H1 (cell line): ENCODE measurements around the gene ACACA. TPM values are rescaled to one million over a fixed set of nuclear protein-coding genes. Genes with fewer than 3 reads are reported as not detected.

Source experiments
- CTCF ChIA-PET: fragments of 300-600 bp; sonication (Branson Sonifier 250); formaldehyde crosslinking; loops from one replicate; lab custom pipeline; 2021; ENCODE audit not compliant: partially characterized antibody; lab: Charles Lee
- POLR2A ChIA-PET: fragments of 300-600 bp; sonication (Branson Sonifier 250); formaldehyde crosslinking; loops from one replicate; lab custom pipeline; 2021; ENCODE audit warnings: inconsistent platforms; ENCODE audit not compliant: partially characterized antibody; lab: Charles Lee
- DNase-seq, 2 experiments: peaks; one replicate each; pipeline versions ENCODE4 v3.0.0 to v3.0.0-alpha.2; 2010 to 2022; ENCODE audit warnings: low spot score in 2 of 2, low read depth in 1 of 2, mixed read lengths in 1 of 2
- FAIRE-seq: peaks from 2 replicates; lab custom pipeline; 2011; peaks lifted over from hg19 to GRCh38; lab: Jason Lieb, UNC
- H2AFZ ChIP-seq: 2 replicates; pipeline ENCODE4 v1.8.1; 2012; ENCODE audit warnings: low read length, inconsistent platforms
- H2AK5ac ChIP-seq: 2 replicates; pipeline ENCODE4 v1.6.1; 2013; ENCODE audit warnings: low read depth, low read length
- H2BK120ac ChIP-seq: replicated peaks from 2 replicates; pipeline ENCODE3; 2013; ENCODE audit warnings: low read depth, low read length, inconsistent platforms
- H2BK12ac ChIP-seq: 2 replicates; pipeline ENCODE4 v1.6.1; 2013; ENCODE audit warnings: low read depth, low read length
- H2BK15ac ChIP-seq: 2 replicates; pipeline ENCODE4 v1.6.1; 2013; ENCODE audit warnings: low read length
- H2BK20ac ChIP-seq: 2 replicates; pipeline ENCODE4 v1.6.1; 2013; ENCODE audit warnings: low read length
- H2BK5ac ChIP-seq: 2 replicates; pipeline ENCODE4 v1.6.1; 2013; ENCODE audit warnings: low read depth, low read length
- H3K14ac ChIP-seq: 2 replicates; pipeline ENCODE4 v1.6.1; 2013; ENCODE audit warnings: inconsistent platforms; ENCODE audit not compliant: insufficient read length
- H3K18ac ChIP-seq: 2 replicates; pipeline ENCODE4 v1.6.1; 2013; ENCODE audit warnings: low read length; ENCODE audit errors: extremely low read depth
- H3K23ac ChIP-seq: 2 replicates; pipeline ENCODE4 v1.6.1; 2013; ENCODE audit warnings: inconsistent platforms; ENCODE audit not compliant: insufficient read length
- H3K23me2 ChIP-seq: 2 replicates; pipeline ENCODE4 v1.6.1; 2013; ENCODE audit warnings: low read depth, low read length
- H3K27ac ChIP-seq: 2 replicates; pipeline ENCODE4 v1.6.1; 2011; ENCODE audit warnings: low read depth, low read length, inconsistent platforms
- H3K27me3 ChIP-seq, 4 experiments: replicated peaks in 1 of 4; 1 replicate in 1 of 4; 2 replicates in 3 of 4; pipeline versions ENCODE4 v1.6.1 to v1.8.1; 2011 to 2013; ENCODE audit warnings: low read length in 3 of 4, mild to moderate bottlenecking in 3 of 4, inconsistent platforms in 2 of 4, mixed read lengths in 2 of 4, moderate library complexity in 1 of 4; ENCODE audit not compliant: control insufficient read depth in 3 of 4, insufficient read depth in 3 of 4; ENCODE audit errors: extremely low read depth in 1 of 4
- H3K36me3 ChIP-seq, 4 experiments: 2 replicates each; pipeline versions ENCODE4 v1.6.1 to v1.8.1; 2011 to 2013; ENCODE audit warnings: mild to moderate bottlenecking in 4 of 4, low read length in 3 of 4, moderate library complexity in 2 of 4, control low read depth in 1 of 4, inconsistent platforms in 1 of 4; ENCODE audit not compliant: insufficient read depth in 4 of 4, control insufficient read depth in 2 of 4
- H3K4ac ChIP-seq: replicated peaks from 2 replicates; pipeline ENCODE3; 2013; ENCODE audit warnings: low read length, low read depth, mixed read lengths, inconsistent platforms; ENCODE audit not compliant: insufficient read length
- H3K4me1 ChIP-seq, 4 experiments: replicated peaks in 1 of 4; 1 replicate in 1 of 4; 2 replicates in 3 of 4; pipeline versions ENCODE4 v1.6.1 to v1.8.1; 2011 to 2013; ENCODE audit warnings: low read length in 3 of 4, inconsistent platforms in 2 of 4, mixed read lengths in 1 of 4; ENCODE audit not compliant: insufficient read depth in 4 of 4, control insufficient read depth in 3 of 4
- H3K4me2 ChIP-seq, 2 experiments: 2 replicates each; pipeline versions ENCODE4 v1.6.1 to v1.8.1; 2011 to 2013; ENCODE audit warnings: low read depth in 2 of 2, low read length in 2 of 2, control low read depth in 1 of 2, inconsistent platforms in 1 of 2, mild to moderate bottlenecking in 1 of 2; ENCODE audit not compliant: insufficient read depth in 1 of 2
- H3K4me3 ChIP-seq, 4 experiments: fragments of 200-600, 300-600 bp in 1 of 4; sonication (generic), shearing (Covaris generic), sonication (Bioruptor Twin) in 1 of 4; 2 replicates each; pipeline versions ENCODE4 v1.5.1 to v1.8.1; 2011 to 2016; ENCODE audit warnings: low read length in 4 of 4, low read depth in 3 of 4, control low read depth in 2 of 4, inconsistent platforms in 2 of 4, mild to moderate bottlenecking in 2 of 4, mixed read lengths in 1 of 4, moderate library complexity in 1 of 4; ENCODE audit not compliant: insufficient read depth in 2 of 4; ENCODE audit errors: extremely low read depth in 1 of 4
- H3K56ac ChIP-seq: replicated peaks from 2 replicates; pipeline ENCODE3; 2013; ENCODE audit warnings: low read depth, mild to moderate bottlenecking, mixed read lengths, low read length, inconsistent platforms; ENCODE audit not compliant: insufficient read length
- H3K79me1 ChIP-seq: 2 replicates; pipeline ENCODE4 v1.6.1; 2013; ENCODE audit warnings: low read depth, low read length, control low read depth
- H3K79me2 ChIP-seq, 2 experiments: 2 replicates each; pipeline versions ENCODE4 v1.6.1 to v1.8.1; 2012 to 2013; ENCODE audit warnings: low read length in 2 of 2, mild to moderate bottlenecking in 2 of 2, inconsistent platforms in 1 of 2; ENCODE audit not compliant: insufficient read depth in 2 of 2, control insufficient read depth in 1 of 2
- H3K9ac ChIP-seq, 4 experiments: replicated peaks in 1 of 4; 1 replicate in 1 of 4; 2 replicates in 3 of 4; pipeline versions ENCODE4 v1.6.1 to v1.8.1; 2011 to 2013; ENCODE audit warnings: low read depth in 3 of 4, low read length in 3 of 4, control low read depth in 2 of 4, mild to moderate bottlenecking in 2 of 4, moderate library complexity in 2 of 4, inconsistent platforms in 1 of 4; ENCODE audit errors: extremely low read depth in 1 of 4
- H3K9me3 ChIP-seq, 2 experiments: 2 replicates each; pipeline versions ENCODE4 v1.6.1 to v1.8.1; 2012 to 2013; ENCODE audit warnings: mild to moderate bottlenecking in 2 of 2, moderate library complexity in 2 of 2, control low read depth in 1 of 2, inconsistent platforms in 1 of 2, low read depth in 1 of 2, low read length in 1 of 2, mixed read lengths in 1 of 2; ENCODE audit not compliant: insufficient read depth in 2 of 2
- H4K20me1 ChIP-seq, 2 experiments: replicated peaks in 1 of 2; 2 replicates each; pipeline versions ENCODE3 to v1.8.1; 2011 to 2013; ENCODE audit warnings: inconsistent platforms in 2 of 2, low read length in 2 of 2, mild to moderate bottlenecking in 1 of 2; ENCODE audit not compliant: insufficient read depth in 2 of 2, control insufficient read depth in 1 of 2
- H4K5ac ChIP-seq: 2 replicates; pipeline ENCODE4 v1.6.1; 2013; ENCODE audit warnings: low read length, low read depth, mixed read lengths, inconsistent platforms; ENCODE audit not compliant: insufficient read length
- H4K8ac ChIP-seq: 2 replicates; pipeline ENCODE4 v1.8.0; 2013; ENCODE audit warnings: mild to moderate bottlenecking, moderate library complexity, low read length, inconsistent platforms; ENCODE audit not compliant: insufficient read depth; ENCODE audit errors: extremely low read depth
- H4K91ac ChIP-seq: replicated peaks from 2 replicates; pipeline ENCODE3; 2013; ENCODE audit warnings: low read length, mixed read lengths, inconsistent platforms; ENCODE audit not compliant: insufficient read length
- CHD2 ChIP-seq: IDR thresholded peaks from 2 replicates; pipeline ENCODE4 v1.6.1; 2012; ENCODE audit warnings: low read length, improper control_type of control experiment
- HDAC2 ChIP-seq, 2 experiments: fragments of 300-600 bp in 1 of 2; sonication (generic) in 1 of 2; IDR thresholded peaks; 2 replicates each; pipeline ENCODE4 v1.6.1; 2011 to 2012; ENCODE audit warnings: low read depth in 2 of 2, low read length in 2 of 2, mild to moderate bottlenecking in 2 of 2, moderate library complexity in 2 of 2, borderline replicate concordance in 1 of 2, inconsistent platforms in 1 of 2
- NRF1 ChIP-seq: IDR thresholded peaks from 2 replicates; pipeline ENCODE4 v1.6.1; 2011; ENCODE audit warnings: mild to moderate bottlenecking, low read depth, low read length, improper control_type of control experiment
- RAD21 ChIP-seq, 2 experiments: IDR thresholded peaks in 1 of 2; conservative IDR thresholded peaks in 1 of 2; 2 replicates each; pipeline ENCODE4 v1.6.1; 2011; ENCODE audit warnings: low read depth in 2 of 2, low read length in 2 of 2, improper control_type of control experiment in 1 of 2, inconsistent platforms in 1 of 2, mild to moderate bottlenecking in 1 of 2, moderate library complexity in 1 of 2
- YY1 ChIP-seq: IDR thresholded peaks from 2 replicates; pipeline ENCODE4 v1.6.1; 2011; ENCODE audit warnings: low read depth, mild to moderate bottlenecking, low read length
- WGBS, 2 experiments: shearing (Covaris generic) in 1 of 2; methylation state at CpG; one replicate each; pipeline versions ENCODE4 v1.1.6 to v1.1.7; 2013 to 2015; ENCODE audit warnings: low lambda C conversion rate in 2 of 2, mixed read lengths in 2 of 2, inconsistent platforms in 1 of 2, low coverage in 1 of 2, missing lambda C conversion rate in 1 of 2; ENCODE audit not compliant: insufficient replicate concordance in 2 of 2, insufficient coverage in 1 of 2, insufficient read length in 1 of 2; ENCODE audit errors: extremely low coverage in 1 of 2, missing lambda C conversion rate in 1 of 2; 5-methylcytosine and 5-hydroxymethylcytosine counted together
- polyA plus RNA-seq, 7 experiments: library from polyadenylated mRNA; depleted of rRNA in 3 of 7; stranded (reverse) in 5 of 7; unstranded in 2 of 7; fragments of >200 nt in 5 of 7; fragments of 200-250 nt in 2 of 7; gene quantifications; 1 replicate in 5 of 7; 2 replicates in 1 of 7; 4 replicates in 1 of 7; pipeline versions ENCODE4 v1.2.1 to v1.2.3, GENCODE V29; 2011 to 2013; ENCODE audit warnings: missing spikeins in 2 of 7, mixed read lengths in 2 of 7
- total RNA-seq: library from RNA; stranded (reverse); fragmentation: NEBNext Ultra II Directional; extraction: Animal tissue kit (Norgen Biotek cat#: 25700); gene quantifications from 2 replicates; pipeline ENCODE4 v1.2.1, GENCODE V29; 2021

The ACACA gene
- total and polyA plus RNA-seq, 2 of the 8 experiments (the other 6 are each of a cell fraction or from before 2014, with no cell fraction given) = 74.0 to 160 TPM

- Histone ChIP-seq H2BK5ac (no peak overlapping the region), H2BK20ac (no peak overlapping the region), H3K4me1 (no peaks in the 10 kb centered on the region), H3K27me3 (no peaks in the 10 kb centered on the region), H4K20me1 (no peaks in the 10 kb centered on the region), H3K23ac (no peak overlapping the region), H3K36me3 (peaks cover 8 to 77% (median 56%) of the 10 kb centered on the region in 4 experiments; a peak in 7 of 8 replicates), H2BK15ac (no peak overlapping the region), H3K9me3 (no peaks in the 10 kb centered on the region), H2BK12ac (no peak overlapping the region), H3K27ac (no peak overlapping the region), H3K56ac (no peak overlapping the region), H3K4me3 (no peak overlapping the region)
- no peak for FAIRE-seq
- DNase-seq = no peak
- TF ChIP-seq CHD2 (no peak), HDAC2 (IDR thresholded peaks at IDR 0.05; ENCODE audit: borderline replicate concordance in 1 of 2, low read depth in 2 of 2, low read length in 2 of 2) (no peak), YY1 (no peak), NRF1 (no peak), RAD21 (IDR thresholded peaks at IDR 0.05 in 1 of 2, conservative IDR thresholded peaks at IDR 0.05 in 1 of 2; ENCODE audit: low read depth in 2 of 2, low read length in 2 of 2) (no peak)
- TF ChIP-seq, all 59 proteins: peak for 0
- Histone ChIP-seq H3K18ac (no peak overlapping the region), H3K79me2 (no peaks in the 10 kb centered on the region), H3K4ac (no peak overlapping the region), H3K14ac (no peak overlapping the region), H4K5ac (no peak overlapping the region), H4K8ac (no peak overlapping the region), H3K79me1 (no peaks in the 10 kb centered on the region), H2AK5ac (no peak overlapping the region), H4K91ac (no peak overlapping the region), H3K4me2 (no peak overlapping the region), H2AFZ (no peak overlapping the region), H3K23me2 (no peaks in the 10 kb centered on the region), H3K9ac (no peak overlapping the region), H2BK120ac (no peak overlapping the region)
- ChIA-PET POLR2A (interaction anchor here (0.8 to 1.0 kb wide), 2 partner anchors 17 to 71 kb away, joined by 3 read pairs; no protein-coding TSS in a partner anchor), CTCF (interaction anchor here (0.6 to 4.5 kb wide), 30 partner anchors 9 to 638 kb away, joined by 3 to 29 read pairs (median 4); no protein-coding TSS in a partner anchor)
- 89% methylated on average over 5 of the region's 5 CpGs; no CpG with 5 or more reads in 1 of the 2 experiments for WGBS, 2 experiments
These were observed 166.3 kb downstream of the ACACA start for GRCh38 chr17:37240381-37240780.
